ENCODE measurements around the gene CCDC150. TPM values are rescaled to one million over a fixed set of nuclear protein-coding genes. Genes with fewer than 3 reads are reported as not detected.

CCDC150 gene
- total RNA-seq, 1 donor = 19.7 TPM

DNA sequence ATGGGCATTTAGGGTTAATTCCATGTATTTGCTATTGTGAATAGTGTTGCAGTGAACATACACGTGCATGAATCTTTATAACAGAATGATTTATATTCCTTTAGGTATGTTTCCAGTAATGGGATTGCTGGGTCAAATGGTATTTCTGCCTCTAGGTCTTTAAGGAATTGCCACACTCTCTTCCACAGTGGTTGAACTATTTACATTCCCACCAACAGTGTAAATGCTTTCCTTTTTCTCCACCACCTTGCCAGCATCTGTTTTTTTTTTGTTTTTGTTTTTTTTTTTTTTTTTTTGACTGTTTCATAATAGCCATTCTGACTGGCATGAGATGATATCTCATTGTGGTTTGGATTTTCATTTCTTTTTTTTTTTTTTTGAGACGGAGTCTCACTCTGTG lies 97.5 kb downstream of the CCDC150 start:
- TF ChIP-seq, protein P1, sequence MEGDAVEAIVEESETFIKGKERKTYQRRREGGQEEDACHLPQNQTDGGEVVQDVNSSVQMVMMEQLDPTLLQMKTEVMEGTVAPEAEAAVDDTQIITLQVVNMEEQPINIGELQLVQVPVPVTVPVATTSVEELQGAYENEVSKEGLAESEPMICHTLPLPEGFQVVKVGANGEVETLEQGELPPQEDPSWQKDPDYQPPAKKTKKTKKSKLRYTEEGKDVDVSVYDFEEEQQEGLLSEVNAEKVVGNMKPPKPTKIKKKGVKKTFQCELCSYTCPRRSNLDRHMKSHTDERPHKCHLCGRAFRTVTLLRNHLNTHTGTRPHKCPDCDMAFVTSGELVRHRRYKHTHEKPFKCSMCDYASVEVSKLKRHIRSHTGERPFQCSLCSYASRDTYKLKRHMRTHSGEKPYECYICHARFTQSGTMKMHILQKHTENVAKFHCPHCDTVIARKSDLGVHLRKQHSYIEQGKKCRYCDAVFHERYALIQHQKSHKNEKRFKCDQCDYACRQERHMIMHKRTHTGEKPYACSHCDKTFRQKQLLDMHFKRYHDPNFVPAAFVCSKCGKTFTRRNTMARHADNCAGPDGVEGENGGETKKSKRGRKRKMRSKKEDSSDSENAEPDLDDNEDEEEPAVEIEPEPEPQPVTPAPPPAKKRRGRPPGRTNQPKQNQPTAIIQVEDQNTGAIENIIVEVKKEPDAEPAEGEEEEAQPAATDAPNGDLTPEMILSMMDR (IDR thresholded peaks at IDR 0.05; ENCODE audit: insufficient read depth, low read length) = no peak
- no peak overlapping the region for H3K4me3 ChIP-seq (ENCODE audit: low read depth, low read length)
- no peak for DNase-seq (ENCODE audit: low read depth)

DNA sequence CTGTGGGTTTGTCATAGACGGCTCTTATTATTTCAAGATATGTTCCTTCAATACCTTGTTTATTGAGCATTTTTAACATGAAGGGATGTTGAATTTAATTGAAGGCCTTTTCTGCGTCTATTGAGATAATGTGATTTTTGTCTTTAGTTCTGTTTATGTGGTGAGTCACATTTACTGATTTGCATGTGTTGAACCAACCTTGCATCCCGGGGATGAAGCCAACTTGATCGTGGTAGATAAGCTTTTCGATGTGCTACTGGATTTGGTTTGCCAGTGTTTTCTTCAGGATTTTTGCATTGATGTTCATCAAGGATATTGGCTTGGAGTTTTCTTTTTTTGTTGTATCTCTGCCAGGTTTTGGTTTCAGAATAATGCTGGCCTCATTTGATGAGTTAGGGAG lies 99.5 kb downstream of the CCDC150 start:
- no peak overlapping the region for H3K4me3 ChIP-seq (ENCODE audit: low read depth, low read length)
- TF ChIP-seq, protein P1 (IDR thresholded peaks at IDR 0.05; ENCODE audit: insufficient read depth, low read length) = no peak
- no peak for DNase-seq (ENCODE audit: low read depth)

DNA sequence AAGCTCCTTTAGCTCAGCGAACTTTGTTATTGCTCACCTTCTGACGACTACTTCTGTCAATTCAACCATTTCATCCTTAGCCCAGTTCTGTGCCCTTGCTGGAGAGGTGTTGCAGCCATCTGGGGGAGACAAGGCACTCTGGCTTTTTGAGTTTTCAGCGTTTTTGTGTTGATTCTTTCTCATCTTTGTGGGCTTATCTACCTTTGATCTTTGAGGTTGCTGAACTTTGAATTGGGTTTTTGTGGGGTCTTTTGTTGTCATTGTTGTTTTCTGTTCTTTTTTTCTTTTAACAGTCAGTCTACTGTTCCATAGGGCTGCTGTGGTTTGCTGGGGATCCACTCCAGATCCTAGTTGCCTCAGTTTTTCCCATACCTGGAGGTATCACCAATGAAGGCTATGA lies 102.7 kb downstream of the CCDC150 start:
- DNase-seq (ENCODE audit: low read depth) = no peak
- no peak overlapping the region for H3K4me3 ChIP-seq (ENCODE audit: low read depth, low read length)
- TF ChIP-seq, protein P1 (IDR thresholded peaks at IDR 0.05; ENCODE audit: insufficient read depth, low read length) = no peak

DNA sequence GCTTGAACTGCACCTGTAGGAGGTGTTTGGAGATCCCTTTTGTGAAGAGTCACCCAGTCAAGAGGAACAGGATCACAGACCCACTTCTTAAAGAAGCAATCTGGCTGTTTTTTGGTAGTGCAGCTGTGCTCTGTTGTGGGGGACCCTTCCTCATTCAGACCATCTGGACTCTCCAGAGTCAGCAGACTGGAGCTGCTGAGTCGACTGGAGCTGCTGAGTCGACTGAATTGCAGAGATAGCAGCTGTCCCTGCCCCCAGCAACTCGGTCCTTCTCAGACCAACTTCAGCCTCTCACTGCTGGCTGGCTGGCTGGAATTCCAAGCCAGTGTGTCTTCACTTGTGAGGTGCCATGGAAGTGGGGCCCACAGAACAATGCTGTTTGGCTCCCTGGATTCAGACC lies 103.2 kb downstream of the CCDC150 start:
- TF ChIP-seq, protein P1 (IDR thresholded peaks at IDR 0.05; ENCODE audit: insufficient read depth, low read length) = no peak
- no peak overlapping the region for H3K4me3 ChIP-seq (ENCODE audit: low read depth, low read length)
- DNase-seq (ENCODE audit: low read depth) = no peak

- DNase-seq (ENCODE audit: low read depth) = no peak
- H3K4me3 ChIP-seq (ENCODE audit: low read depth, low read length) = no peak overlapping the region
These were observed 103.7 kb downstream of the CCDC150 start for GRCh38 chr2:196743165-196743564.

DNA sequence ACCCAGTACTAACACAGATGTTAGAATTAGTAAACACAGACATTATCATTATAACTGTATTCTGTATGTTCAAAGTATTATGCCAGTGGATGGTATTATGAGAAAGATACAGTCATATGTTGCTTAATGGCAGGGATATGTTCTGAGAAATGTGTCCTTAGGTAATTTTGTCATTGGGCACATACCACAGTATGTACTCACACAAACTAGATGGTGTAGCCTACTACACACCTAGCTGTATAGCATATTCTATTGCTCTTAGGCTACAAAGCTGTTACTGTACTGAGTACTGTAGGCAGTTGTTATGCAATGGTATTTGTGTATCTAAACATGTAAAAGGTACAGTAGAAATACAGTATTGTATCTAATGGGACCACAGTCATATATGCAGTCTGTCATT lies 106.2 kb downstream of the CCDC150 start:
- DNase-seq (ENCODE audit: low read depth) = no peak
- H3K4me3 ChIP-seq (ENCODE audit: low read depth, low read length) = no peak overlapping the region
- TF ChIP-seq, protein P1 (IDR thresholded peaks at IDR 0.05; ENCODE audit: insufficient read depth, low read length) = no peak

More at GRCh38 chr2:196743165-196743564, 103.7 kb downstream of the CCDC150 start:
- TF ChIP-seq, protein P1 (IDR thresholded peaks at IDR 0.05; ENCODE audit: insufficient read depth, low read length) = no peak

- no peak overlapping the region for H3K4me3 ChIP-seq (ENCODE audit: low read depth, low read length)
- TF ChIP-seq, protein P1 (IDR thresholded peaks at IDR 0.05; ENCODE audit: insufficient read depth, low read length) = no peak
- no peak for DNase-seq (ENCODE audit: low read depth)
These were observed 107.9 kb downstream of the CCDC150 start for GRCh38 chr2:196747400-196747799.

All from fibroblast of the aortic adventitia (primary cell).